A549 (cell line): Measurements from ENCODE around the gene FOXP1. TPM values are rescaled to one million over a fixed set of nuclear protein-coding genes. Genes with fewer than 3 reads are reported as not detected.

ENCODE experiments used
- ATAC-seq, 2 experiments: fragments of 200-7000 bp in 1 of 2; fragments of >200 bp in 1 of 2; cut with Nextera tagmentation in 1 of 2; cut with Tn5 transposase in 1 of 2; 3 replicates each; pipeline versions ENCODE4 v1.8.0 to v1.9.1; 2018 to 2020; ENCODE audit warnings: mild to moderate bottlenecking in 1 of 2, moderate library complexity in 1 of 2
- CTCF ChIA-PET: fragments of 300-600 bp; sonication (Branson Sonifier 250); formaldehyde crosslinking; extraction: SDS; loops from one replicate; lab custom pipeline; 2021; ENCODE audit warnings: antibody characterized with exemption, inconsistent platforms; lab: Yijun Ruan, JAX
- POLR2A ChIA-PET: fragments of 350-600 bp; formaldehyde crosslinking; extraction: SDS; loops from one replicate; lab custom pipeline; 2021; ENCODE audit warnings: antibody characterized with exemption, inconsistent platforms; lab: Yijun Ruan, JAX
- DNase-seq, 2 experiments: peaks; one replicate each; pipeline versions ENCODE4 v3.0.0 to v3.0.0-alpha.2; 2011 to 2016; ENCODE audit warnings: low read depth in 1 of 2, low spot score in 1 of 2
- FAIRE-seq: peaks from 2 replicates; lab custom pipeline; 2011; peaks lifted over from hg19 to GRCh38; lab: Jason Lieb, UNC
- H3K27ac ChIP-seq, 2 experiments: fragments of >200 bp; sonication (Bioruptor Twin); formaldehyde crosslinking; 3 replicates each; pipeline ENCODE4 v1.5.1; 2016 to 2017
- H3K4me1 ChIP-seq: fragments of >200 bp; sonication (Bioruptor Twin); formaldehyde crosslinking; 3 replicates; pipeline ENCODE4 v1.6.1; 2016
- H3K4me2 ChIP-seq: fragments of >200 bp; sonication (Bioruptor Twin); formaldehyde crosslinking; 3 replicates; pipeline ENCODE4 v1.6.1; 2016
- H3K4me3 ChIP-seq: fragments of >200 bp; sonication (Bioruptor Twin); formaldehyde crosslinking; 3 replicates; pipeline ENCODE4 v1.5.1; 2016
- H3K9me3 ChIP-seq: fragments of >200 bp; sonication (Bioruptor Twin); formaldehyde crosslinking; 3 replicates; pipeline ENCODE4 v1.6.1; 2016
- BCL3 ChIP-seq: fragments of >200 bp; sonication (Bioruptor Twin); formaldehyde crosslinking; IDR thresholded peaks from 3 replicates; pipeline ENCODE4 v1.6.1; 2016
- BHLHE40 ChIP-seq: IDR thresholded peaks from 2 replicates; pipeline ENCODE4 v1.6.1; 2012; ENCODE audit warnings: low read depth, low read length, inconsistent platforms
- CBX8 ChIP-seq: fragments of 200-600 bp; sonication (generic); IDR thresholded peaks from 2 replicates; pipeline ENCODE4 v1.6.1; 2016
- CHD4 ChIP-seq: fragments of 200-600 bp; sonication (generic); IDR thresholded peaks from 2 replicates; pipeline ENCODE4 v1.6.1; 2016; ENCODE audit warnings: antibody characterized with exemption, mild to moderate bottlenecking, borderline replicate concordance
- EP300 ChIP-seq, 2 experiments: fragments of >200 bp; sonication (Bioruptor Twin); formaldehyde crosslinking; IDR thresholded peaks; 2 replicates in 1 of 2; 3 replicates in 1 of 2; pipeline ENCODE4 v1.6.1; 2016 to 2017
- FOSB ChIP-seq: fragments of 250-450 bp; sonication (Bioruptor Pico); IDR thresholded peaks from 2 replicates; pipeline ENCODE4 v1.5.0; 2020; ENCODE audit warnings: mild to moderate bottlenecking, moderate library complexity
- FOSL2 ChIP-seq, 2 experiments: fragments of 450-650 bp in 1 of 2; fragments of >200 bp in 1 of 2; sonication (Bioruptor Twin) in 1 of 2; formaldehyde crosslinking; IDR thresholded peaks; 2 replicates each; pipeline versions ENCODE4 v1.5.0 to v1.6.1; 2016 to 2020; ENCODE audit warnings: mild to moderate bottlenecking in 1 of 2, moderate library complexity in 1 of 2
- FOXS1 ChIP-seq: fragments of 250-450 bp; sonication (Bioruptor Pico); IDR thresholded peaks from 2 replicates; pipeline ENCODE4 v1.5.0; 2020; ENCODE audit warnings: mild to moderate bottlenecking, moderate library complexity
- GATA3 ChIP-seq: IDR thresholded peaks from 2 replicates; pipeline ENCODE4 v1.6.1; 2012; ENCODE audit warnings: borderline replicate concordance
- HDAC2 ChIP-seq: fragments of 200-600 bp; sonication (generic); IDR thresholded peaks from 2 replicates; pipeline ENCODE4 v1.6.1; 2016
- HMGXB4 ChIP-seq: fragments of 250-450 bp; sonication (Bioruptor Pico); IDR thresholded peaks from 2 replicates; pipeline ENCODE4 v1.5.0; 2021; ENCODE audit warnings: mild to moderate bottlenecking, moderate library complexity, borderline replicate concordance
- HOXB5 ChIP-seq: fragments of 250-450 bp; sonication (Bioruptor Pico); IDR thresholded peaks from 2 replicates; pipeline ENCODE4 v1.5.0; 2020; ENCODE audit warnings: mild to moderate bottlenecking, moderate library complexity
- PBX3 ChIP-seq: IDR thresholded peaks from 2 replicates; pipeline ENCODE4 v1.6.1; 2012
- PHF8 ChIP-seq: fragments of 200-600 bp; sonication (generic); IDR thresholded peaks from 2 replicates; pipeline ENCODE4 v1.6.1; 2016; ENCODE audit warnings: low read depth, mild to moderate bottlenecking, antibody characterized with exemption, moderate library complexity, borderline replicate concordance
- RARB ChIP-seq: fragments of 250-450 bp; sonication (Bioruptor Pico); IDR thresholded peaks from 2 replicates; pipeline ENCODE4 v1.8.0; 2021; ENCODE audit warnings: mild to moderate bottlenecking, moderate library complexity
- SREBF2 ChIP-seq: fragments of 450-650 bp; IDR thresholded peaks from 2 replicates; pipeline ENCODE4 v1.6.1; 2014; ENCODE audit warnings: mild to moderate bottlenecking, moderate library complexity
- TFCP2L1 ChIP-seq: fragments of 250-450 bp; sonication (Bioruptor Pico); IDR thresholded peaks from 2 replicates; pipeline ENCODE4 v1.5.0; 2021; ENCODE audit warnings: mild to moderate bottlenecking
- ZC3H11A ChIP-seq: fragments of 450-650 bp; IDR thresholded peaks from 2 replicates; pipeline ENCODE4 v1.6.1; 2014; ENCODE audit warnings: antibody characterized with exemption, mild to moderate bottlenecking
- ZNF302 ChIP-seq: fragments of 250-450 bp; sonication (Bioruptor Pico); IDR thresholded peaks from 2 replicates; pipeline ENCODE4 v1.9.0; 2021; ENCODE audit warnings: inconsistent platforms, mild to moderate bottlenecking, moderate library complexity
- WGBS: methylation state at CpG from one replicate; pipeline ENCODE4 v1.1.6; 2017; ENCODE audit errors: missing lambda C conversion rate; 5-methylcytosine and 5-hydroxymethylcytosine counted together
- polyA plus RNA-seq, 4 experiments: library from polyadenylated mRNA; depleted of rRNA in 3 of 4; stranded (reverse); fragments of >200 nt; fragmentation: RNase III in 1 of 4; extraction: RNeasy Plus Mini Kit Qiagen cat#74134 plus additional on column Dnase treatment in 1 of 4; gene quantifications; 2 replicates in 3 of 4; 3 replicates in 1 of 4; pipeline ENCODE4 v1.2.3, GENCODE V29; 2011 to 2017
- TF ChIP-seq, protein P1 (sequence below): fragments of 150-350 bp; IDR thresholded peaks from 2 replicates; pipeline ENCODE4 v1.6.1; 2014; ENCODE audit warnings: low read depth, mild to moderate bottlenecking, low read length

The FOXP1 gene
- polyA plus RNA-seq, 2 of the 4 experiments (the other 2 are of a cell fraction): 12.8 to 13.9 TPM

DNA sequence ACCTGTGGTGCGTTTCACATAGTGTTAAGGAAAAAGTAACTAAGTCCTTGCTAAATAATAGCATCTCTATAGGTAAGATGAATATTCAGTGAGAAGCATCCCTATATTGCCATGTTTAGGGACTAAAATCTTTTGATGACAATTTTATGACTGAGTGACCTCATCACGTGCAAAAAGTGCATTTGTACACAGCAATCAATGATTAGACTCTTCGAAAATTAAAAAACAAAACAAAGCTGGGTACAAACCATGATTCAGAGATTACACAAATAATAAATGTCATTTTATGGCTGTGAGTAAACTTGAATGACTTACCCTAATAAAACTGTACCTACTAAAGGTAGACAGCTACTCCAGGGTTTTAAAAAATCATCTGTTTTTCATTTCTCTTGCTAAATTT lies 505.3 kb downstream of the FOXP1 start:
- Histone ChIP-seq H3K27ac (no peak overlapping the region), H3K4me1 (peaks cover 18% of the 10 kb centered on the region; the same call in 2 of the 3 replicates), H3K4me3 (no peak overlapping the region), H3K4me2 (no peak overlapping the region)
- CTCF ChIA-PET: no interaction called here
- ATAC-seq (no peak), FAIRE-seq (no peak)
- TF ChIP-seq RARB (CRISPR knock-in tag): no peak
- TF ChIP-seq, all 56 proteins: peak for 0
- WGBS: 46% methylated on average over 3 of the region's 3 CpGs
- POLR2A ChIA-PET: no interaction called here
- H3K9me3 ChIP-seq: no peaks in the 10 kb centered on the region
- no peak for DNase-seq

- POLR2A ChIA-PET: no interaction called here
- FAIRE-seq (no peak), DNase-seq (no peak), ATAC-seq (no peak)
- Histone ChIP-seq H3K27ac (no peak overlapping the region), H3K4me1 (peaks cover 18% of the 10 kb centered on the region; the same call in 2 of the 3 replicates), H3K9me3 (no peaks in the 10 kb centered on the region), H3K4me3 (no peak overlapping the region), H3K4me2 (no peak overlapping the region)
- 76% methylated on average over 3 of the region's 3 CpGs for WGBS
- CTCF ChIA-PET: interaction anchor here (1.2 kb wide), 1 partner anchor 9 kb away, joined by 4 read pairs; no protein-coding TSS in a partner anchor
- no peak for TF ChIP-seq CBX8
- no peak for TF ChIP-seq CHD4
Observed at GRCh38 chr3:71077070-71077469, 506.5 kb downstream of the FOXP1 start.

DNA sequence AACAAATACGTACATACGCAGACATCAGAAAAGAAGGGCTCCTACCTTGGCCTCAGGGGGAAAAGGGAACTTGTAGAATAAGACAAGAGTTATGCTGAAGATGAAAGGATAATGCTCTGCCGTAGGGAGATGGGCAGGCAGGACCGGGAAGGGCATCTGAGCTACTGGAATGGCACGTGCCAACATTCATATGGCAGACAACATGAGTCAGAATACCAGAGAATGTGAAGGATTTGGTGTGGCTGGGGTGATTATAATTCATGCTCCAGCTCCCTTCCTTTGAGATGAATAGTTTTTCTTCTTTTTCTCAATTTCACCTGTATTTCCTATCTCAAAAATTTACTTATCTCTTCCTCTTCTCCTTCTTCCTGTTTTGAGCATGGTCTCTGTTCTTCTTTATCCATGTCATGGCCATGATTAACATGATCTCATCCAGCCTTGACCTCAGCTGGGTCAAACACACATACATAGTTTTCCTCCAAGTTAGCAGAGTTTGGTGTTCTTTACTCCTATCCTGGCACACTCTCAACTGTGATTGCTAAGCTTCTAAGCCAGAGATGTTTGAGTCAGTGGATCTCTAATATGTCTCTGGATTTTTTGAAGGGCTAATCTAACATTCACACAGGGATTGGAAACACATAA lies 507.0 kb downstream of the FOXP1 start:
- POLR2A ChIA-PET: no interaction called here
- TF ChIP-seq GATA3 (no peak), HMGXB4 (CRISPR knock-in tag) (no peak), FOSB (CRISPR knock-in tag) (no peak), ZC3H11A (no peak), PHF8 (no peak), TFCP2L1 (no peak), BHLHE40 (no peak), FOXS1 (CRISPR knock-in tag) (no peak), FOSL2 (IDR thresholded peaks at IDR 0.05) (no peak), FOSL2 (CRISPR knock-in tag; IDR thresholded peaks at IDR 0.05) (no peak), PBX3 (no peak), CBX8 (no peak), BCL3 (no peak), SREBF2 (no peak), RARB (CRISPR knock-in tag) (no peak), ZNF302 (no peak), HDAC2 (no peak), EP300 (IDR thresholded peaks at IDR 0.05) (no peak), HOXB5 (CRISPR knock-in tag) (no peak)
- TF ChIP-seq, protein P1, sequence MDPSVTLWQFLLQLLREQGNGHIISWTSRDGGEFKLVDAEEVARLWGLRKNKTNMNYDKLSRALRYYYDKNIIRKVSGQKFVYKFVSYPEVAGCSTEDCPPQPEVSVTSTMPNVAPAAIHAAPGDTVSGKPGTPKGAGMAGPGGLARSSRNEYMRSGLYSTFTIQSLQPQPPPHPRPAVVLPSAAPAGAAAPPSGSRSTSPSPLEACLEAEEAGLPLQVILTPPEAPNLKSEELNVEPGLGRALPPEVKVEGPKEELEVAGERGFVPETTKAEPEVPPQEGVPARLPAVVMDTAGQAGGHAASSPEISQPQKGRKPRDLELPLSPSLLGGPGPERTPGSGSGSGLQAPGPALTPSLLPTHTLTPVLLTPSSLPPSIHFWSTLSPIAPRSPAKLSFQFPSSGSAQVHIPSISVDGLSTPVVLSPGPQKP: no peak
- Histone ChIP-seq H3K9me3 (no peaks in the 10 kb centered on the region), H3K4me1 (peaks cover 18% of the 10 kb centered on the region; the same call in 2 of the 3 replicates), H3K4me3 (no peak overlapping the region), H3K27ac (no peak overlapping the region), H3K4me2 (no peak overlapping the region)
- 85% methylated on average over 5 of the region's 5 CpGs for WGBS
- FAIRE-seq (no peak), ATAC-seq (no peak), DNase-seq (no peak)
- CTCF ChIA-PET: interaction anchor here (1.1 kb wide), 1 partner anchor 12 kb away, joined by 4 read pairs; no protein-coding TSS in a partner anchor
